H1 (cell line): ENCODE data around the gene TCERG1. TPM values are rescaled to one million over a fixed set of nuclear protein-coding genes. Genes with fewer than 3 reads are reported as not detected.

ENCODE experiments used
- CBX5 ChIP-seq: fragments of 300-800, 300-1000 bp; sonication (generic); IDR thresholded peaks from 2 replicates; pipeline ENCODE4 v1.7.1; 2016; ENCODE audit warnings: antibody characterized with exemption, low read length, low read depth
- CHD2 ChIP-seq: IDR thresholded peaks from 2 replicates; pipeline ENCODE4 v1.6.1; 2012; ENCODE audit warnings: low read length, improper control_type of control experiment
- POLR2A ChIP-seq, 2 experiments: IDR thresholded peaks; 1 replicate in 1 of 2; 2 replicates in 1 of 2; pipeline ENCODE4 v1.6.1; 2011; ENCODE audit warnings: low read depth in 2 of 2, low read length in 2 of 2, mild to moderate bottlenecking in 2 of 2; ENCODE audit errors: control extremely low read depth in 1 of 2
- POU5F1 ChIP-seq: IDR thresholded peaks from 2 replicates; pipeline ENCODE4 v1.6.1; 2011; ENCODE audit warnings: low read depth, mild to moderate bottlenecking, low read length, moderate library complexity
- RAD21 ChIP-seq, 2 experiments: IDR thresholded peaks in 1 of 2; conservative IDR thresholded peaks in 1 of 2; 2 replicates each; pipeline ENCODE4 v1.6.1; 2011; ENCODE audit warnings: low read depth in 2 of 2, low read length in 2 of 2, improper control_type of control experiment in 1 of 2, inconsistent platforms in 1 of 2, mild to moderate bottlenecking in 1 of 2, moderate library complexity in 1 of 2
- SAP30 ChIP-seq: fragments of 300-600 bp; sonication (generic); IDR thresholded peaks from 2 replicates; pipeline ENCODE4 v1.7.1; 2012; ENCODE audit warnings: low read length, moderate library complexity, mild to moderate bottlenecking, inconsistent platforms; ENCODE audit not compliant: insufficient read depth, insufficient replicate concordance
- polyA plus RNA-seq, 7 experiments: library from polyadenylated mRNA; depleted of rRNA in 3 of 7; stranded (reverse) in 5 of 7; unstranded in 2 of 7; fragments of >200 nt in 5 of 7; fragments of 200-250 nt in 2 of 7; gene quantifications; 1 replicate in 5 of 7; 2 replicates in 1 of 7; 4 replicates in 1 of 7; pipeline versions ENCODE4 v1.2.1 to v1.2.3, GENCODE V29; 2011 to 2013; ENCODE audit warnings: missing spikeins in 2 of 7, mixed read lengths in 2 of 7
- total RNA-seq: library from RNA; stranded (reverse); fragmentation: NEBNext Ultra II Directional; extraction: Animal tissue kit (Norgen Biotek cat#: 25700); gene quantifications from 2 replicates; pipeline ENCODE4 v1.2.1, GENCODE V29; 2021
- TF ChIP-seq, protein P1 (sequence below): fragments of 300-600 bp; sonication (generic); IDR thresholded peaks from 2 replicates; pipeline ENCODE4 v1.7.1; 2012; ENCODE audit warnings: low read length, moderate library complexity, mild to moderate bottlenecking, inconsistent platforms; ENCODE audit not compliant: insufficient replicate concordance
- TF ChIP-seq, protein P2 (sequence below): IDR thresholded peaks from 2 replicates; pipeline ENCODE4 v1.6.1; 2012; ENCODE audit warnings: inconsistent platforms
- TF ChIP-seq, protein P3 (sequence below), 3 experiments: IDR thresholded peaks; 1 replicate in 2 of 3; 2 replicates in 1 of 3; pipeline versions ENCODE4 v1.5.1 to v1.6.1; 2011; ENCODE audit warnings: low read length in 3 of 3, mild to moderate bottlenecking in 3 of 3, inconsistent platforms in 2 of 3, low read depth in 1 of 3, moderate library complexity in 1 of 3; ENCODE audit not compliant: insufficient read depth in 1 of 3; ENCODE audit errors: control extremely low read depth in 1 of 3

Gene TCERG1
- total and polyA plus RNA-seq, 2 of the 8 experiments (the other 6 are each of a cell fraction or from before 2014, with no cell fraction given) = 105 to 122 TPM

DNA sequence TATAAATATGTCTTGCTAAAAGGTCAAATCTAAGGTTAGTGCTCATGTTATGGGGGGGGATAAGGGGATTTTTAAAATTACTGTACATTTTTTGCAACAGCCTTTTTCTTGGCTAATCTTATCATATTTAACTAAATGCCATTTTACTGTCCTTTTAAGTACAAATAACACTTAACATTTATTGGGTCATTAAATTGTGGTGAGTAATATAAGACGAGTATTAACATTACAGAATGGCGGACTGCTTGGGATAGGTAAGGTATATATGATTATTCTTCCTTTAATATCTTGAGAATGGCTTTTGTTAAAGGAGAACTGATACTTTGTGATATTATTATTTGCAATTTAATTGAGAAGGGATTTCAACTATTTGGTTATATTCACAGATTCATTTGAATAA lies 35.6 kb downstream of the TCERG1 start (continued):
- TF ChIP-seq, protein P1, sequence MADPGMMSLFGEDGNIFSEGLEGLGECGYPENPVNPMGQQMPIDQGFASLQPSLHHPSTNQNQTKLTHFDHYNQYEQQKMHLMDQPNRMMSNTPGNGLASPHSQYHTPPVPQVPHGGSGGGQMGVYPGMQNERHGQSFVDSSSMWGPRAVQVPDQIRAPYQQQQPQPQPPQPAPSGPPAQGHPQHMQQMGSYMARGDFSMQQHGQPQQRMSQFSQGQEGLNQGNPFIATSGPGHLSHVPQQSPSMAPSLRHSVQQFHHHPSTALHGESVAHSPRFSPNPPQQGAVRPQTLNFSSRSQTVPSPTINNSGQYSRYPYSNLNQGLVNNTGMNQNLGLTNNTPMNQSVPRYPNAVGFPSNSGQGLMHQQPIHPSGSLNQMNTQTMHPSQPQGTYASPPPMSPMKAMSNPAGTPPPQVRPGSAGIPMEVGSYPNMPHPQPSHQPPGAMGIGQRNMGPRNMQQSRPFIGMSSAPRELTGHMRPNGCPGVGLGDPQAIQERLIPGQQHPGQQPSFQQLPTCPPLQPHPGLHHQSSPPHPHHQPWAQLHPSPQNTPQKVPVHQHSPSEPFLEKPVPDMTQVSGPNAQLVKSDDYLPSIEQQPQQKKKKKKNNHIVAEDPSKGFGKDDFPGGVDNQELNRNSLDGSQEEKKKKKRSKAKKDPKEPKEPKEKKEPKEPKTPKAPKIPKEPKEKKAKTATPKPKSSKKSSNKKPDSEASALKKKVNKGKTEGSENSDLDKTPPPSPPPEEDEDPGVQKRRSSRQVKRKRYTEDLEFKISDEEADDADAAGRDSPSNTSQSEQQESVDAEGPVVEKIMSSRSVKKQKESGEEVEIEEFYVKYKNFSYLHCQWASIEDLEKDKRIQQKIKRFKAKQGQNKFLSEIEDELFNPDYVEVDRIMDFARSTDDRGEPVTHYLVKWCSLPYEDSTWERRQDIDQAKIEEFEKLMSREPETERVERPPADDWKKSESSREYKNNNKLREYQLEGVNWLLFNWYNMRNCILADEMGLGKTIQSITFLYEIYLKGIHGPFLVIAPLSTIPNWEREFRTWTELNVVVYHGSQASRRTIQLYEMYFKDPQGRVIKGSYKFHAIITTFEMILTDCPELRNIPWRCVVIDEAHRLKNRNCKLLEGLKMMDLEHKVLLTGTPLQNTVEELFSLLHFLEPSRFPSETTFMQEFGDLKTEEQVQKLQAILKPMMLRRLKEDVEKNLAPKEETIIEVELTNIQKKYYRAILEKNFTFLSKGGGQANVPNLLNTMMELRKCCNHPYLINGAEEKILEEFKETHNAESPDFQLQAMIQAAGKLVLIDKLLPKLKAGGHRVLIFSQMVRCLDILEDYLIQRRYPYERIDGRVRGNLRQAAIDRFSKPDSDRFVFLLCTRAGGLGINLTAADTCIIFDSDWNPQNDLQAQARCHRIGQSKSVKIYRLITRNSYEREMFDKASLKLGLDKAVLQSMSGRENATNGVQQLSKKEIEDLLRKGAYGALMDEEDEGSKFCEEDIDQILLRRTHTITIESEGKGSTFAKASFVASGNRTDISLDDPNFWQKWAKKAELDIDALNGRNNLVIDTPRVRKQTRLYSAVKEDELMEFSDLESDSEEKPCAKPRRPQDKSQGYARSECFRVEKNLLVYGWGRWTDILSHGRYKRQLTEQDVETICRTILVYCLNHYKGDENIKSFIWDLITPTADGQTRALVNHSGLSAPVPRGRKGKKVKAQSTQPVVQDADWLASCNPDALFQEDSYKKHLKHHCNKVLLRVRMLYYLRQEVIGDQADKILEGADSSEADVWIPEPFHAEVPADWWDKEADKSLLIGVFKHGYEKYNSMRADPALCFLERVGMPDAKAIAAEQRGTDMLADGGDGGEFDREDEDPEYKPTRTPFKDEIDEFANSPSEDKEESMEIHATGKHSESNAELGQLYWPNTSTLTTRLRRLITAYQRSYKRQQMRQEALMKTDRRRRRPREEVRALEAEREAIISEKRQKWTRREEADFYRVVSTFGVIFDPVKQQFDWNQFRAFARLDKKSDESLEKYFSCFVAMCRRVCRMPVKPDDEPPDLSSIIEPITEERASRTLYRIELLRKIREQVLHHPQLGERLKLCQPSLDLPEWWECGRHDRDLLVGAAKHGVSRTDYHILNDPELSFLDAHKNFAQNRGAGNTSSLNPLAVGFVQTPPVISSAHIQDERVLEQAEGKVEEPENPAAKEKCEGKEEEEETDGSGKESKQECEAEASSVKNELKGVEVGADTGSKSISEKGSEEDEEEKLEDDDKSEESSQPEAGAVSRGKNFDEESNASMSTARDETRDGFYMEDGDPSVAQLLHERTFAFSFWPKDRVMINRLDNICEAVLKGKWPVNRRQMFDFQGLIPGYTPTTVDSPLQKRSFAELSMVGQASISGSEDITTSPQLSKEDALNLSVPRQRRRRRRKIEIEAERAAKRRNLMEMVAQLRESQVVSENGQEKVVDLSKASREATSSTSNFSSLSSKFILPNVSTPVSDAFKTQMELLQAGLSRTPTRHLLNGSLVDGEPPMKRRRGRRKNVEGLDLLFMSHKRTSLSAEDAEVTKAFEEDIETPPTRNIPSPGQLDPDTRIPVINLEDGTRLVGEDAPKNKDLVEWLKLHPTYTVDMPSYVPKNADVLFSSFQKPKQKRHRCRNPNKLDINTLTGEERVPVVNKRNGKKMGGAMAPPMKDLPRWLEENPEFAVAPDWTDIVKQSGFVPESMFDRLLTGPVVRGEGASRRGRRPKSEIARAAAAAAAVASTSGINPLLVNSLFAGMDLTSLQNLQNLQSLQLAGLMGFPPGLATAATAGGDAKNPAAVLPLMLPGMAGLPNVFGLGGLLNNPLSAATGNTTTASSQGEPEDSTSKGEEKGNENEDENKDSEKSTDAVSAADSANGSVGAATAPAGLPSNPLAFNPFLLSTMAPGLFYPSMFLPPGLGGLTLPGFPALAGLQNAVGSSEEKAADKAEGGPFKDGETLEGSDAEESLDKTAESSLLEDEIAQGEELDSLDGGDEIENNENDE = no peak
- TF ChIP-seq RAD21 (IDR thresholded peaks at IDR 0.05 in 1 of 2, conservative IDR thresholded peaks at IDR 0.05 in 1 of 2; ENCODE audit: low read depth in 2 of 2, low read length in 2 of 2) (no peak), CBX5 (no peak), SAP30 (no peak), POU5F1 (no peak), POLR2A (IDR thresholded peaks at IDR 0.05; ENCODE audit: control extremely low read depth in 1 of 2, low read depth in 2 of 2, low read length in 2 of 2) (no peak), CHD2 (no peak)
- TF ChIP-seq, protein P2, sequence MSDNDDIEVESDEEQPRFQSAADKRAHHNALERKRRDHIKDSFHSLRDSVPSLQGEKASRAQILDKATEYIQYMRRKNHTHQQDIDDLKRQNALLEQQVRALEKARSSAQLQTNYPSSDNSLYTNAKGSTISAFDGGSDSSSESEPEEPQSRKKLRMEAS = no peak
- TF ChIP-seq, protein P3, sequence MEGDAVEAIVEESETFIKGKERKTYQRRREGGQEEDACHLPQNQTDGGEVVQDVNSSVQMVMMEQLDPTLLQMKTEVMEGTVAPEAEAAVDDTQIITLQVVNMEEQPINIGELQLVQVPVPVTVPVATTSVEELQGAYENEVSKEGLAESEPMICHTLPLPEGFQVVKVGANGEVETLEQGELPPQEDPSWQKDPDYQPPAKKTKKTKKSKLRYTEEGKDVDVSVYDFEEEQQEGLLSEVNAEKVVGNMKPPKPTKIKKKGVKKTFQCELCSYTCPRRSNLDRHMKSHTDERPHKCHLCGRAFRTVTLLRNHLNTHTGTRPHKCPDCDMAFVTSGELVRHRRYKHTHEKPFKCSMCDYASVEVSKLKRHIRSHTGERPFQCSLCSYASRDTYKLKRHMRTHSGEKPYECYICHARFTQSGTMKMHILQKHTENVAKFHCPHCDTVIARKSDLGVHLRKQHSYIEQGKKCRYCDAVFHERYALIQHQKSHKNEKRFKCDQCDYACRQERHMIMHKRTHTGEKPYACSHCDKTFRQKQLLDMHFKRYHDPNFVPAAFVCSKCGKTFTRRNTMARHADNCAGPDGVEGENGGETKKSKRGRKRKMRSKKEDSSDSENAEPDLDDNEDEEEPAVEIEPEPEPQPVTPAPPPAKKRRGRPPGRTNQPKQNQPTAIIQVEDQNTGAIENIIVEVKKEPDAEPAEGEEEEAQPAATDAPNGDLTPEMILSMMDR (IDR thresholded peaks at IDR 0.05; ENCODE audit: control extremely low read depth in 1 of 3, insufficient read depth in 1 of 3, low read depth in 1 of 3, low read length in 3 of 3) = no peak
